PC-9 (cell line): ENCODE measurements around the gene CUL1. TPM values are rescaled to one million over a fixed set of nuclear protein-coding genes. Genes with fewer than 3 reads are reported as not detected.

Experiments
- BruUV-seq: library from RNA; stranded (reverse); fragments of 400-500 nt; replicated peaks from 2 replicates; lab custom pipeline; 2021; lab: Mats Ljungman, UMichigan
- CTCF ChIA-PET: fragments of 300-600 bp; sonication (Branson Sonifier 250); formaldehyde crosslinking; loops from one replicate; lab custom pipeline; 2022; ENCODE audit warnings: antibody characterized with exemption; lab: Charles Lee
- POLR2A ChIA-PET: fragments of 300-600 bp; sonication (Branson Sonifier 250); formaldehyde crosslinking; loops from one replicate; lab custom pipeline; 2022; ENCODE audit warnings: antibody characterized with exemption; ENCODE audit not compliant: unreplicated experiment; lab: Charles Lee
- DNase-seq, 2 experiments: peaks; one replicate each; pipeline versions ENCODE4 v3.0.0 to v3.0.0-alpha.2; 2015 to 2022; ENCODE audit warnings: mixed read lengths in 1 of 2
- H2AFZ ChIP-seq: fragments of 200-600 bp; sonication (generic); 2 replicates; pipeline ENCODE4 v1.8.1; 2017; ENCODE audit warnings: antibody characterized with exemption
- H3F3A ChIP-seq: fragments of 200-600 bp; sonication (generic); 2 replicates; pipeline ENCODE4 v1.8.1; 2017; ENCODE audit warnings: antibody characterized with exemption, mild to moderate bottlenecking, low read depth; ENCODE audit not compliant: insufficient read depth
- H3K27ac ChIP-seq: fragments of 200-600 bp; sonication (generic); 2 replicates; pipeline ENCODE4 v1.6.1; 2016; ENCODE audit warnings: mixed run types
- H3K27me3 ChIP-seq: fragments of 200-600 bp; sonication (generic); 2 replicates; pipeline ENCODE4 v1.6.1; 2016; ENCODE audit warnings: low read depth, mixed run types; ENCODE audit not compliant: insufficient read depth
- H3K36me3 ChIP-seq: fragments of 200-600 bp; sonication (generic); 2 replicates; pipeline ENCODE4 v1.6.1; 2016; ENCODE audit warnings: low read depth, mixed run types
- H3K4me1 ChIP-seq: fragments of 200-600 bp; sonication (generic); replicated peaks from 2 replicates; pipeline ENCODE4 v1.6.1; 2016; ENCODE audit warnings: mixed run types; ENCODE audit not compliant: insufficient read depth
- H3K4me2 ChIP-seq: fragments of 200-600 bp; sonication (generic); 2 replicates; pipeline ENCODE4 v1.6.1; 2017; ENCODE audit warnings: mixed run types
- H3K4me3 ChIP-seq: fragments of 200-600 bp; sonication (generic); 2 replicates; pipeline ENCODE4 v1.6.1; 2016; ENCODE audit warnings: mixed run types
- H3K79me2 ChIP-seq: fragments of 200-600 bp; sonication (generic); 2 replicates; pipeline ENCODE4 v1.6.1; 2017; ENCODE audit warnings: low read depth, mixed run types
- H3K9me2 ChIP-seq: fragments of 200-600 bp; sonication (generic); 2 replicates; pipeline ENCODE4 v1.8.1; 2017; ENCODE audit warnings: mild to moderate bottlenecking; ENCODE audit not compliant: insufficient read depth
- H3K9me3 ChIP-seq: fragments of 200-600 bp; sonication (generic); 2 replicates; pipeline ENCODE4 v1.8.1; 2016; ENCODE audit warnings: low read depth; ENCODE audit not compliant: insufficient read depth
- H4K20me1 ChIP-seq: fragments of 200-600 bp; sonication (generic); 2 replicates; pipeline ENCODE4 v1.8.1; 2017; ENCODE audit not compliant: insufficient read depth
- EZH2 ChIP-seq: fragments of 200-600 bp; sonication (generic); IDR thresholded peaks from 2 replicates; pipeline ENCODE4 v1.8.0; 2017; ENCODE audit warnings: antibody characterized with exemption, low read depth
- intact Hi-C: fragments of 100-400 bp; cut with micrococcal nuclease; formaldehyde crosslinking; loops from one replicate; pipeline ENCODE4 v1.10.0; 2022; ENCODE audit not compliant: unreplicated experiment
- total RNA-seq: library from RNA; stranded (reverse); gene quantifications from 2 replicates; pipeline ENCODE4 v1.2.3, GENCODE V29; 2021
- TF ChIP-seq, protein P1 (sequence below): fragments of 200-600 bp; sonication (generic); conservative IDR thresholded peaks from 2 replicates; pipeline ENCODE4 v1.6.1; 2017; ENCODE audit warnings: mixed run types, antibody characterized with exemption, mild to moderate bottlenecking, moderate library complexity

CUL1 gene
- total RNA-seq, 1 experiment from 2014 or later = 78.3 TPM

DNA sequence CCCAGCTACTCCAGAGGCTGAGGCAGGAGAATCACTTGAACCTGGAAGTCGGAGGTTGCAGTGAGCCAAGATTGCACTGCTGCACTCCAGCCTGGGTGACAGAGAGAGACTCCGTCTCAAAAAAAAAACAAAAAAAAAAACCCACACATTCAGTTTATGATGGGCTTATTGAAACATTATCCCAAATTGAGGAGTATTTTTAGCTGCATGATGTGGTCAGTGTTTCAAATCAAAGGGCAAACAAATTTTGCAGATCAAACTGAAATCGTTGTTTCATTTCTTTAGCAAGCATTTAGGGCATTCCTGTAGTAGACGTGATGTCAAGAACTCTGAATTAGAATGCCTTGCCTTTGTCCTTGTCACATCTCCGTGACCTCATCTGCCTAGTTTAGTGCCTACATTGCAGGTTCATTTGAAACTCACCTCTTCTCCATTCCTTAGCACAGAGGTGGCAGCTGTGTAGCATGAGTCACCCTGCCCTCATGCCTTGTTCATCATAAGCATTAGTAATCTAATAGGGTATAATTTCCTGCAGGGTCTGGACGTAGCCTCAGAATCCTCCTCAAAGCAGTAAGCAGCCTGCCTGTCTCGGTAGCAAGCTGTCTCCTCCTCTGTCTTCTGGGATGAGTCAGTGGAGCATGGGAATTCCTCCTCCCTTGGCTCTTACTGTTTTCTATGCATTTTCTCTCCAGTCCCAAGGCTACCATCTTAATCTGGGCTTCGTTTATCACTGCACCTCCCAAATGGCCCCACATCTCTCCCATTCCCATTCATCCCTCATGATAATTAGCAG lies 73.8 kb downstream of the CUL1 start:
- Histone ChIP-seq H3K36me3 (peaks cover 43% of the 10 kb centered on the region), H3F3A (peaks cover 34% of the 10 kb centered on the region; the same call in 1 of the 2 replicates), H3K9me3 (no peaks in the 10 kb centered on the region), H3K79me2 (peaks cover 13% of the 10 kb centered on the region), H4K20me1 (peaks cover 20% of the 10 kb centered on the region), H3K9me2 (no peaks in the 10 kb centered on the region), H3K27ac (peak overlapping the region; percentile 41), H2AFZ (no peak overlapping the region), H3K27me3 (no peaks in the 10 kb centered on the region), H3K4me1 (peaks cover 19% of the 10 kb centered on the region), H3K4me3 (no peak overlapping the region), H3K4me2 (peak overlapping the region; percentile 37; the same call in 1 of the 2 replicates)
- BruUV-seq = no TSS peak
- CTCF ChIA-PET = no interaction called here
- POLR2A ChIA-PET = no interaction called here
- intact Hi-C loops = loop anchor here (1.0 to 5.0 kb wide), 3 partner anchors 74 to 268 kb away; partner anchors contain the start of gene CUL1
- peak; percentile 73 to 96 for DNase-seq
- no peak for TF ChIP-seq EZH2
- TF ChIP-seq, protein P1, sequence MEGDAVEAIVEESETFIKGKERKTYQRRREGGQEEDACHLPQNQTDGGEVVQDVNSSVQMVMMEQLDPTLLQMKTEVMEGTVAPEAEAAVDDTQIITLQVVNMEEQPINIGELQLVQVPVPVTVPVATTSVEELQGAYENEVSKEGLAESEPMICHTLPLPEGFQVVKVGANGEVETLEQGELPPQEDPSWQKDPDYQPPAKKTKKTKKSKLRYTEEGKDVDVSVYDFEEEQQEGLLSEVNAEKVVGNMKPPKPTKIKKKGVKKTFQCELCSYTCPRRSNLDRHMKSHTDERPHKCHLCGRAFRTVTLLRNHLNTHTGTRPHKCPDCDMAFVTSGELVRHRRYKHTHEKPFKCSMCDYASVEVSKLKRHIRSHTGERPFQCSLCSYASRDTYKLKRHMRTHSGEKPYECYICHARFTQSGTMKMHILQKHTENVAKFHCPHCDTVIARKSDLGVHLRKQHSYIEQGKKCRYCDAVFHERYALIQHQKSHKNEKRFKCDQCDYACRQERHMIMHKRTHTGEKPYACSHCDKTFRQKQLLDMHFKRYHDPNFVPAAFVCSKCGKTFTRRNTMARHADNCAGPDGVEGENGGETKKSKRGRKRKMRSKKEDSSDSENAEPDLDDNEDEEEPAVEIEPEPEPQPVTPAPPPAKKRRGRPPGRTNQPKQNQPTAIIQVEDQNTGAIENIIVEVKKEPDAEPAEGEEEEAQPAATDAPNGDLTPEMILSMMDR = no peak

DNA sequence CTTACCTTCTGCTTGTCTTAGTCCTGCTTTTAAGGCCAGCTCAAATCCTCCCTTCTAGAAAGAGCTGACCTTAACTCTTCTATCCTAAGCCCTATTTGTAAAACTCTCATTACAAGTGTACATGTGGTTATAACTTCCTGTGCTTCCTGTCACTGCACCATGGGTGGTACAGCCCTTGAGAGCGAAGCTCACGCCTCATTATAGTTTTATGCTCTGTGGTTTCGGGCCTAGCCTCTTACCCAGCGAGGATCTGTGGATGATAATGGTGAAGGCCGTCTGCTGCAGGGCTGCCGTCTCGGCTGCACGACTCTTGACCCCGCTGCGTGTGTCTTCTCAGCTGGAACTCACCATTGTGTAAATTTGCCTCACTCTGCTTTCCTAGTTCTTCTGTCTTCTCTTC lies 74.6 kb downstream of the CUL1 start:
- Histone ChIP-seq H3K27ac (peak overlapping the region; percentile 41), H4K20me1 (peaks cover 20% of the 10 kb centered on the region), H3K4me1 (peaks cover 19% of the 10 kb centered on the region), H3F3A (peaks cover 34% of the 10 kb centered on the region; the same call in 1 of the 2 replicates), H3K9me3 (no peaks in the 10 kb centered on the region), H3K36me3 (peaks cover 39% of the 10 kb centered on the region), H3K27me3 (no peaks in the 10 kb centered on the region), H2AFZ (no peak overlapping the region), H3K4me3 (no peak overlapping the region), H3K79me2 (peaks cover 13% of the 10 kb centered on the region), H3K9me2 (no peaks in the 10 kb centered on the region), H3K4me2 (0 out of 2 replicates have a peak overlapping the region, but pooled peaks have one; percentile 37)
- POLR2A ChIA-PET = no interaction called here
- TF ChIP-seq, protein P1 = no peak
- intact Hi-C loops = loop anchor here (5.0 kb wide), 1 partner anchor 196 kb away; no protein-coding TSS in a partner anchor
- CTCF ChIA-PET = no interaction called here
- no TSS peak for BruUV-seq
- DNase-seq = no peak

DNA sequence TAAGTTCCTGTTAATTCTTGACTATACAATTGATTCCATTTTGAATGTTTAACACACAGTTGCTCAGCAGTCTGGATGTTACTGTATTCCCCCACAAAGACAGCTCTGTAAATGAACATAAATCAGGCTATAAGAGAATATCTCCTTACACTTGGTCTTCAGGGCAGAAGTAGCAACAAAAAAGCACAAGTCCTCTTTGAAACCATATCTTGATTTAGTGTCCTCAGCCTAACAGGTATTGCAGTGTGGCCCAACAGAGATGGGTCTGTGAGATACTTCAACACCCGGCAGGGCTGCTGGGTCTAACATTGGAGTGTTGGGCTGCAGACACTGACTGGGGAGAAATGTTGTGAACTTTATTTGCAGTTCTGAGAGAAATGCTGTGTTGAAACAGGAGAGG lies 75.8 kb downstream of the CUL1 start:
- Histone ChIP-seq H3K9me3 (no peaks in the 10 kb centered on the region), H3K36me3 (peaks cover 39% of the 10 kb centered on the region), H3F3A (peaks cover 32% of the 10 kb centered on the region; the same call in 1 of the 2 replicates), H3K79me2 (peaks cover 13% of the 10 kb centered on the region), H3K4me2 (no peak overlapping the region), H3K27ac (no peak overlapping the region), H3K27me3 (no peaks in the 10 kb centered on the region), H3K9me2 (no peaks in the 10 kb centered on the region), H3K4me1 (peaks cover 19% of the 10 kb centered on the region), H3K4me3 (no peak overlapping the region), H2AFZ (no peak overlapping the region), H4K20me1 (peaks cover 20% of the 10 kb centered on the region)
- CTCF ChIA-PET = interaction anchor here (0.6 kb wide), 1 partner anchor 891 kb away, joined by 3 read pairs; no protein-coding TSS in a partner anchor
- no TSS peak for BruUV-seq
- intact Hi-C loops = loop anchor here (5.0 kb wide), 1 partner anchor 197 kb away; no protein-coding TSS in a partner anchor
- POLR2A ChIA-PET = no interaction called here
- TF ChIP-seq, protein P1 = no peak
- TF ChIP-seq EZH2 = no peak
- DNase-seq = no peak
